Sigmoid colon (tissue), 7 donors: Measurements from ENCODE around the gene WASHC4. TPM values are rescaled to one million over a fixed set of nuclear protein-coding genes. Genes with fewer than 3 reads are reported as not detected.

Experiments
- DNase-seq: peaks from one replicate; pipeline ENCODE4 v3.0.0-alpha.2; 2019
- H3K27ac ChIP-seq, 4 donors: fragments of 200-600 bp; sonication (generic); one replicate each; pipeline ENCODE4 v1.5.1; 2016 to 2019; ENCODE audit warnings: mild to moderate bottlenecking in 1 of 4
- H3K27me3 ChIP-seq, 3 donors: fragments of 200-600 bp; sonication (generic); one replicate each; pipeline ENCODE4 v1.5.1; 2019; ENCODE audit warnings: mild to moderate bottlenecking in 1 of 3
- H3K36me3 ChIP-seq, 4 donors: fragments of 200-600 bp; sonication (generic); one replicate each; pipeline ENCODE4 v1.5.1; 2016 to 2019
- H3K4me1 ChIP-seq, 4 donors: fragments of 200-600 bp; sonication (generic); one replicate each; pipeline ENCODE4 v1.5.1; 2017 to 2019
- H3K4me3 ChIP-seq, 4 donors: fragments of 200-600 bp; sonication (generic); one replicate each; pipeline ENCODE4 v1.5.1; 2017 to 2019; ENCODE audit warnings: mild to moderate bottlenecking in 2 of 4, moderate library complexity in 1 of 4
- H3K9me3 ChIP-seq, 4 donors: fragments of 200-600 bp in 3 of 4; sonication (generic) in 3 of 4; one replicate each; pipeline versions ENCODE4 v1.5.1 to v1.6.1; 2013 to 2019
- CTCF ChIP-seq, 4 experiments: fragments of 450-650 bp in 3 of 4; fragments of 200-600 bp in 1 of 4; IDR thresholded peaks; one replicate each; pipeline ENCODE4 v1.5.1; 2016 to 2019; ENCODE audit warnings: antibody characterized with exemption in 4 of 4, mild to moderate bottlenecking in 3 of 4, moderate library complexity in 2 of 4
- EP300 ChIP-seq, 4 donors: sonication (generic); formaldehyde crosslinking; IDR thresholded peaks; one replicate each; pipeline ENCODE4 v1.6.1; 2017; ENCODE audit warnings: antibody characterized with exemption in 4 of 4
- POLR2A ChIP-seq, 2 donors: fragments of 450-650 bp; IDR thresholded peaks; one replicate each; pipeline ENCODE4 v1.6.1; 2016; ENCODE audit warnings: antibody characterized with exemption in 2 of 2, mild to moderate bottlenecking in 2 of 2, moderate library complexity in 2 of 2
- POLR2AphosphoS5 ChIP-seq, 4 donors: sonication (generic); formaldehyde crosslinking; IDR thresholded peaks; one replicate each; pipeline ENCODE4 v1.6.1; 2017; ENCODE audit warnings: antibody characterized with exemption in 4 of 4
- WGBS, 2 donors: extraction: QIAGEN DNeasy Blood & Tissue Kit; methylation state at CpG; one replicate each; pipeline ENCODE4 v1.1.7; 2013; 5-methylcytosine and 5-hydroxymethylcytosine counted together
- intact Hi-C: fragments of 100-400 bp; cut with DNase I; formaldehyde crosslinking; loops from one replicate; pipeline ENCODE4 v1.15.1; 2023
- polyA plus RNA-seq, 3 donors: library from polyadenylated mRNA; stranded (reverse); fragments of 200-250 nt; gene quantifications; one replicate each; pipeline ENCODE4 v1.2.3, GENCODE V29; 2013
- total RNA-seq, 4 donors: library from RNA; depleted of rRNA; stranded (reverse); fragments of >200 nt; gene quantifications; one replicate each; pipeline ENCODE4 v1.1.0, GENCODE V29; 2016
- donor health status: healthy with polysubstance abuse.
- donor health status: Bipolar disorder and iron deficiency.
- donor health status: healthy.

WASHC4 gene
- total and polyA plus RNA-seq, 7 donors, result 9.6 to 64.3 (median 43.3) TPM

GRCh38 chr12:105083031-105083430 is 24.5 kb upstream of the WASHC4 start:
- no peak for TF ChIP-seq POLR2A (IDR thresholded peaks at IDR 0.05)
- TF ChIP-seq EP300 (IDR thresholded peaks at IDR 0.05), result no peak
- TF ChIP-seq POLR2AphosphoS5 (IDR thresholded peaks at IDR 0.05), result no peak
- TF ChIP-seq CTCF (IDR thresholded peaks at IDR 0.05), result no peak
- Histone ChIP-seq H3K4me1 (peaks cover 0 to 18% (median 13%) of the 10 kb centered on the region in 4 donors), H3K27me3 (no peaks in the 10 kb centered on the region), H3K36me3 (no peaks in the 10 kb centered on the region), H3K27ac (peak overlapping the region in 3 of 4 donors; percentile 57 to 78 (median 67)), H3K9me3 (no peaks in the 10 kb centered on the region), H3K4me3 (peak overlapping the region in 2 of 4 donors; percentile 59 to 60)
- 60 to 69% methylated on average over 5 of the region's 5 CpGs for WGBS, 2 donors
- intact Hi-C loops, result no loop called here
- DNase-seq, result no peak

DNA sequence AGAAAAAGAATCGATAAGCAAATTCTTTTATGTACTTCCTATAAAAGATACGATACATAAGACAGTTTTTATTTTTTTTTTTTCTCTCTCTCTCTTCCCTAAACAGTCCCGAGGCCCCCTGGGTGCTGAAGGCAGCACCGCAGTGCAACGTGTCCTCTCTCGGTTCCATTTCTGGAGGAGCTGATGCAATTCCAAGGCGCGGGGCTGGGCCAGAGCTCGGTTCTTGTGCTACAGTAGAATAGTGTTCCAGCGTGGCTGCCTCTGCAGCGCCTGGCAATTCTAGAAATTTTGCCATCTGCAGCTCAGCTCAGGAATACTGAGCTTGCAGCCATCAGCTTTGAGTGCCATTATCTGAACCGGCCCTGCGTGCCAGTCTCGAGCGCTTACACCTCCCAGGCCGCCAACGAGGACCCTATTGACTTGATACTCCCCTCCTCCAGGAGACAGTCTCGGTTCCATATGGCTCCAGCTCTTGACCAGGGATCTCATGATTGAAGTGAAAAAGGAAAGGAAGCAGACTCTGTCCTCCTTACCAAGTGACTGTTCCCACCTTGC is 23.9 kb upstream of the WASHC4 start:
- no peak for TF ChIP-seq POLR2A (IDR thresholded peaks at IDR 0.05)
- TF ChIP-seq EP300 (IDR thresholded peaks at IDR 0.05), result no peak
- no peak for TF ChIP-seq CTCF (IDR thresholded peaks at IDR 0.05)
- TF ChIP-seq POLR2AphosphoS5 (IDR thresholded peaks at IDR 0.05), result no peak
- 19 to 37% methylated on average over 18 of the region's 18 CpGs for WGBS, 2 donors
- H3K27ac ChIP-seq, result peak overlapping the region; percentile 57 to 78 (median 68)

GRCh38 chr12:105084251-105085250 is 23.0 kb upstream of the WASHC4 start, which contains the start of gene ALDH1L2:
ALDH1L2 (minus strand) TSS chr12:105084458; CDS start chr12:105084436, 22 bp downstream.
- Histone ChIP-seq H3K4me3 (peak within 1 kb of the TSS; percentile 40 to 60 (median 58)), H3K36me3 (no peaks in the 10 kb centered on the region), H3K27ac (peak within 1 kb of the TSS; percentile 57 to 78 (median 68)), H3K4me1 (peaks cover 0 to 18% (median 13%) of the 10 kb centered on the region in 4 donors), H3K27me3 (no peaks in the 10 kb centered on the region), H3K9me3 (no peaks in the 10 kb centered on the region)
- peak; percentile 93 for DNase-seq
- TF ChIP-seq POLR2AphosphoS5 (IDR thresholded peaks at IDR 0.05) (peak in 2 of 4 donors; percentile 43 to 62), CTCF (IDR thresholded peaks at IDR 0.05) (no peak)
- intact Hi-C loops, result loop anchor here (2.0 kb wide), 1 partner anchor 22 kb away; the partner anchor contains the start of gene WASHC4
- WGBS, 2 donors, result 25 to 26% methylated on average over 75 of the region's 75 CpGs

More for the DNA sequence above, 23.9 kb upstream of the WASHC4 start:
- Histone ChIP-seq H3K36me3 (no peaks in the 10 kb centered on the region), H3K4me1 (peaks cover 0 to 18% (median 13%) of the 10 kb centered on the region in 4 donors), H3K9me3 (no peaks in the 10 kb centered on the region), H3K27me3 (no peaks in the 10 kb centered on the region), H3K4me3 (peak overlapping the region; percentile 40 to 60 (median 58))
- DNase-seq, result peak; percentile 86
- intact Hi-C loops, result loop anchor here (2.0 kb wide), 1 partner anchor 23 kb away; the partner anchor contains the start of gene WASHC4

GRCh38 chr12:105085501-105085900 is 22.0 kb upstream of the WASHC4 start:
- no peak for TF ChIP-seq POLR2AphosphoS5 (IDR thresholded peaks at IDR 0.05)
- no peak for TF ChIP-seq EP300 (IDR thresholded peaks at IDR 0.05)
- no peak for TF ChIP-seq POLR2A (IDR thresholded peaks at IDR 0.05)
- no peak for TF ChIP-seq CTCF (IDR thresholded peaks at IDR 0.05)
- no peaks in the 10 kb centered on the region for H3K27me3 ChIP-seq
- DNase-seq, result no peak
- peaks cover 0 to 18% (median 13%) of the 10 kb centered on the region in 4 donors for H3K4me1 ChIP-seq
- H3K9me3 ChIP-seq, result no peaks in the 10 kb centered on the region
- no peak overlapping the region for H3K4me3 ChIP-seq
- H3K27ac ChIP-seq, result no peak overlapping the region
- H3K36me3 ChIP-seq, result no peaks in the 10 kb centered on the region
- WGBS, 2 donors, result 81 to 87% methylated on average over 6 of the region's 6 CpGs
- intact Hi-C loops, result loop anchor here (2.0 kb wide), 1 partner anchor 21 kb away; the partner anchor contains the start of gene WASHC4
